Measurements from ENCODE around the gene TP53I11.

Gene TP53I11

DNA sequence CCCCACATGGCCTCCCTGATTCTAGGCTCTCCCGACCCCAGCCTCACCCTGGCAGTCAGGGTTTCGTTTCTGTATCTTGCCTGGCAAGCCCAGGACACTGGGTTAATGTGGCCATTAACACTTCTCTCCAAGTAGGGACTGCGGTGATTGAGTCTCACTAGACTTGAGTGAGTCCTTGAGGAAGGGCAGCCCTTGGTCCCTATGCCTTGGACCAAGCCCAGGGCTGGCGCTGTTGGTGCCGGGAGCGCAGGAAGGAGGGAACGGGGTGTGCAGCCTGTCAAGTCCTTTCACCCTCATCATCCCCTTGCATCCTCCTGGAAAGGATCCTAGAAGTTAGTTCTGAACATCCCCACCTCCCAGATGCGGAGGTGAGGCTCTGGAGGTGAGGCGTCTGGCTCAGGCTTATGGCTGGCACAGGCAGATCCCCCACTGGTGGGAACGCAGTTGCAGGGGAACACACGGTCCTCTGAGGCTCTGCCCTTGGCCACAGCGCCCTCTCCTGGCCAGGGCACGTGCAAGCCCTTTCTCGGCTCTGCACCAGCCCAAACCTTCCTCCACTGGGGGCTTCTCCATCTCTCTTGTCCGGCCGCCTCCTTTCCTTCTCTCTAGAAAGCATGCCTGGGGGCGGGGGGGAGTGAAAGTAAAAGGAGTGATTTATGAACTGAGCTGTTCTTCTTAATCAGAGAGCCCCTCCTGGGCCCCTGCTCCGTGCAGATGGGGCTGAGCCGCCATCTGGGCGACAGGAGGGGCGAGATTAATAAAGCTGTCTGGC is 56.7 kb downstream of the TP53I11 start:
- no peaks in the 10 kb centered on the region for H3K79me2 ChIP-seq (ENCODE audit: insufficient read depth, low read length)
- H3F3A ChIP-seq (ENCODE audit: insufficient read depth) = no peaks in the 10 kb centered on the region
- no peak overlapping the region for H3K4me3 ChIP-seq (ENCODE audit: insufficient read depth, low read length, poor library complexity, severe bottlenecking)
- no peaks in the 10 kb centered on the region for H4K20me1 ChIP-seq (ENCODE audit: low read depth, low read length)
- H3K9me2 ChIP-seq (replicated peaks; ENCODE audit: insufficient read depth, low read length) = no peaks in the 10 kb centered on the region
- H3K27ac ChIP-seq (ENCODE audit: low read depth, low read length) = no peak overlapping the region
- H2AFZ ChIP-seq (ENCODE audit: low read depth, low read length, severe bottlenecking) = no peak overlapping the region
- no peaks in the 10 kb centered on the region for H3K9me3 ChIP-seq (ENCODE audit: insufficient read depth, low read length)
- no peaks in the 10 kb centered on the region for H3K36me3 ChIP-seq (ENCODE audit: low read length)
- H3K27me3 ChIP-seq (ENCODE audit: low read length) = no peaks in the 10 kb centered on the region
- TF ChIP-seq, protein P1, sequence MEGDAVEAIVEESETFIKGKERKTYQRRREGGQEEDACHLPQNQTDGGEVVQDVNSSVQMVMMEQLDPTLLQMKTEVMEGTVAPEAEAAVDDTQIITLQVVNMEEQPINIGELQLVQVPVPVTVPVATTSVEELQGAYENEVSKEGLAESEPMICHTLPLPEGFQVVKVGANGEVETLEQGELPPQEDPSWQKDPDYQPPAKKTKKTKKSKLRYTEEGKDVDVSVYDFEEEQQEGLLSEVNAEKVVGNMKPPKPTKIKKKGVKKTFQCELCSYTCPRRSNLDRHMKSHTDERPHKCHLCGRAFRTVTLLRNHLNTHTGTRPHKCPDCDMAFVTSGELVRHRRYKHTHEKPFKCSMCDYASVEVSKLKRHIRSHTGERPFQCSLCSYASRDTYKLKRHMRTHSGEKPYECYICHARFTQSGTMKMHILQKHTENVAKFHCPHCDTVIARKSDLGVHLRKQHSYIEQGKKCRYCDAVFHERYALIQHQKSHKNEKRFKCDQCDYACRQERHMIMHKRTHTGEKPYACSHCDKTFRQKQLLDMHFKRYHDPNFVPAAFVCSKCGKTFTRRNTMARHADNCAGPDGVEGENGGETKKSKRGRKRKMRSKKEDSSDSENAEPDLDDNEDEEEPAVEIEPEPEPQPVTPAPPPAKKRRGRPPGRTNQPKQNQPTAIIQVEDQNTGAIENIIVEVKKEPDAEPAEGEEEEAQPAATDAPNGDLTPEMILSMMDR (IDR thresholded peaks at IDR 0.05; ENCODE audit: insufficient read depth, low read length, poor library complexity, severe bottlenecking) = peak; percentile 55
- TF ChIP-seq EZH2phosphoT487 (conservative IDR thresholded peaks at IDR 0.05; ENCODE audit: low read length) = no peak
- no peak overlapping the region for H3K9ac ChIP-seq (ENCODE audit: low read length)
- no peak overlapping the region for H3K4me2 ChIP-seq (ENCODE audit: low read depth, low read length, poor library complexity, severe bottlenecking)

DNA sequence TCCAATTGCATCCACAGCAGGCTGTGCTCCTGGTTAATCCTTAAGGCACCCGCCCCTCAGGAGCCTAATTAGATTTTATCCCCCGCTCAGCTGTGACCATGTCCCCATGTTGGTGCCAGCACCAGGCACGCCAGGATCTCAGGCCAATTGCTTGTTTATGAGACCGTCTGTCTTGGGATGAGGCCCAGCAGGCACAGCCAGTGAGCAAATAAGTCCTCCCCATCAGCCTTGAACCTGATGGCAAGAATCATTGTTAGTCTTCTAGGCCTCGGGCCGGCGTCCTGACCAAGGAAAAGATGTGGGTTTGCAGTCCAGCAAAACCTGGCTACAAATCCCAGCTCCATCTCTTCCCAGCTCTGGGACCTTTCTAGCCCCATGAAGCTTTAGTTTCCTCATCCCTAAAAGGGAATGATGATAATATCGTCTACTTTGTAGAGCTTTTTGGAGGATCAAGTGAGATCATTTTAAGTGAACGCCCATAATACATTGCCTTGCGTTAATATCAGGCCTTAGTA is 57.3 kb downstream of the TP53I11 start:
- no peaks in the 10 kb centered on the region for H3K79me2 ChIP-seq (ENCODE audit: insufficient read depth, low read length)
- no peaks in the 10 kb centered on the region for H3K36me3 ChIP-seq (ENCODE audit: low read length)
- no peaks in the 10 kb centered on the region for H4K20me1 ChIP-seq (ENCODE audit: low read depth, low read length)
- no peak overlapping the region for H3K4me2 ChIP-seq (ENCODE audit: low read depth, low read length, poor library complexity, severe bottlenecking)
- H2AFZ ChIP-seq (ENCODE audit: low read depth, low read length, severe bottlenecking) = no peak overlapping the region
- no peak for TF ChIP-seq EZH2phosphoT487 (conservative IDR thresholded peaks at IDR 0.05; ENCODE audit: low read length)
- TF ChIP-seq, protein P1 (IDR thresholded peaks at IDR 0.05; ENCODE audit: insufficient read depth, low read length, poor library complexity, severe bottlenecking) = no peak
- H3F3A ChIP-seq (ENCODE audit: insufficient read depth) = no peaks in the 10 kb centered on the region
- no peaks in the 10 kb centered on the region for H3K27me3 ChIP-seq (ENCODE audit: low read length)
- no peaks in the 10 kb centered on the region for H3K9me3 ChIP-seq (ENCODE audit: insufficient read depth, low read length)
- no peak overlapping the region for H3K9ac ChIP-seq (ENCODE audit: low read length)
- no peak overlapping the region for H3K27ac ChIP-seq (ENCODE audit: low read depth, low read length)
- no peak overlapping the region for H3K4me3 ChIP-seq (ENCODE audit: insufficient read depth, low read length, poor library complexity, severe bottlenecking)
- H3K9me2 ChIP-seq (replicated peaks; ENCODE audit: insufficient read depth, low read length) = no peaks in the 10 kb centered on the region

DNA sequence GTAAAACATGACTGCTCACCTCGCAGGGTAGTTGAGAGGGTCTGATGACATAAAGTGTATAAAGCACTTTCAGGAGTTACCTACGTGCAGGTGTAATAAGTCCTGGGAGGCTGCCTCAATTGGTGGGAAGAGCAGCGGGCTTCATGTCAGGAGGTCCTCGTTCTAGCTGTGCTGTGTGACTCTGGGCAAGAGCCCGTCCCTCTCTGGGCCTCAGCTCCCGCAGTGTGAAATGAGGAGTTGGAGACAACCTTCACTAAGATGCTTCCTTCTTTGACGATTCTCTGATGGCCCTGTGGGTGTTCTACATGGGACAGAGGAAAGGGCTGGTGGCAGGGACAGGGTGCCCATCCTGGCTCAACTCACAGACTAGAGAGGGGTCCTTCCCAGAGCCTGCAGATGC is 57.8 kb downstream of the TP53I11 start:
- no peaks in the 10 kb centered on the region for H3K9me2 ChIP-seq (replicated peaks; ENCODE audit: insufficient read depth, low read length)
- H3K36me3 ChIP-seq (ENCODE audit: low read length) = no peaks in the 10 kb centered on the region
- no peaks in the 10 kb centered on the region for H3K9me3 ChIP-seq (ENCODE audit: insufficient read depth, low read length)
- H3K27me3 ChIP-seq (ENCODE audit: low read length) = no peaks in the 10 kb centered on the region
- no peaks in the 10 kb centered on the region for H4K20me1 ChIP-seq (ENCODE audit: low read depth, low read length)
- no peaks in the 10 kb centered on the region for H3F3A ChIP-seq (ENCODE audit: insufficient read depth)
- no peak overlapping the region for H3K9ac ChIP-seq (ENCODE audit: low read length)
- no peaks in the 10 kb centered on the region for H3K79me2 ChIP-seq (ENCODE audit: insufficient read depth, low read length)
- no peak overlapping the region for H2AFZ ChIP-seq (ENCODE audit: low read depth, low read length, severe bottlenecking)
- no peak overlapping the region for H3K4me2 ChIP-seq (ENCODE audit: low read depth, low read length, poor library complexity, severe bottlenecking)
- H3K4me3 ChIP-seq (ENCODE audit: insufficient read depth, low read length, poor library complexity, severe bottlenecking) = no peak overlapping the region
- no peak for TF ChIP-seq EZH2phosphoT487 (conservative IDR thresholded peaks at IDR 0.05; ENCODE audit: low read length)
- TF ChIP-seq, protein P1 (IDR thresholded peaks at IDR 0.05; ENCODE audit: insufficient read depth, low read length, poor library complexity, severe bottlenecking) = no peak
- no peak overlapping the region for H3K27ac ChIP-seq (ENCODE audit: low read depth, low read length)
